Measurements from ENCODE around the gene MRPL36.

The MRPL36 gene

DNA sequence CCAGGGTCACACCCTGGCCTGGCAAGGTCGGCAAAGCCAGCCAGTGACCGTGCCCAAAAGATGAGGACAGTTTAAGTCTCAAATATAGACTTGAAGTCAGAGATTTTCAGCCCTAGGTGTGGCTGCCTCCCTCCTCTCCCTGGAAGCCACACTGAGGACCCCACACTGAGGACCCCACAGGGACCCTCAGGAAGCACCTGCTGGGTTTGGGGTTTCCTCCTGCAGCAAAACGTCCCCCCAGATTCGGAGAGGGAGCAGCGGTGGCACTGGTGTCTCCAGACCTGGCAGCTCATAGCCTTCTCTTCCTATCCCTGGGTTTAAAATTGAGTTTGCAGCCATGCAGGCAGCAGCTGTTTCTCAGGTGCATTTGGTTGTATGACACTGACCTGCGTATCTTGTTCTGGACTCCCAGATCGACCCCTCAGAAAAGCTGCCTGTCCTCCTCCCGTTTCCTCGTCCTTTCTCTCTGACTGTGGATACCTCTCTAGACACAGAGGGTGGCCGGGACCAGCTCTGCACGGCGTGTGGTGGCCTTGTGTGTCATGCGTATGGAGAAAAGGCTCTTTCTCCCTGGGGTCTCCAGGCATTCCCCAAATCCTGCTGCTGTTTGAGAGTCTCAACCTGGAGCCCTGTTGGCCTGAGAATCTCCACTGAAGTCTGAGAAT lies 36.6 kb downstream of the MRPL36 start:
- DNase-seq, result no peak

DNA sequence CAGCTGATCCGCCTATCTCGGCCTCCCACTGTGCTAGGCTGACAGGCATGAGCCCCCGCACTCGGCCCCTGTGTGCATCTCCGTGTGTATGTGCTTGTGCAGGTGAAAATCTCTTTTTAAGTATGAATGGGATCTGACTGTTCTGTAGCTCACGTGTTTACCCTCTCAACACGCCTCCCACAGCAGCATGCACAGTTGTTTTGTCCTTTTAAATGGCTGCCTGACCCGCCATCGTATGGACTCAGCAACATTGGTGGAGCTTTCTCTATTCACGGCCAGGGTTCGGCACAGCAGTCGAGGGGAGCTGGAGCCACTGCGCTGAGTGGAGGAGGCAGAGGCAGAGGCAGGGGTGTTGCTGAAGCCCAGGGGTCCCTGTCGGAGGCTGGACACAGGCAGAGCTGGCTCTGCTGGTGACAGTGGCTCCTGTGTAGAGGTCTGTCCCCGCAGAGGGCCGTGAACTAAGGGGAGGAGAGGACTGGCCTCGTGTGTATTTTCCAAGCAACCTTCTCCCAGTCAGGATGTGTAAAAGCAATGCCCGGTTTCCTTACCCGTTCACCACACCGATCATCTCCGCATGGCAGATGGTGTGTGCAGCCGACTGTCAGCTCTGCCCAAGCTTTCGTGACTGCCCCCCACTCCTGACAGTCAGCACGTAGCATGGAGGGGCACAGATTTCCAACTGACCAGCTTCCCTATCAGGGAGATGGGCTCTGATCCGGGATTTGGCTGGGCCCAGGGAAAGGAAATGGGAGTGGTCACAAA lies 37.3 kb downstream of the MRPL36 start:
- DNase-seq, result no peak

DNA sequence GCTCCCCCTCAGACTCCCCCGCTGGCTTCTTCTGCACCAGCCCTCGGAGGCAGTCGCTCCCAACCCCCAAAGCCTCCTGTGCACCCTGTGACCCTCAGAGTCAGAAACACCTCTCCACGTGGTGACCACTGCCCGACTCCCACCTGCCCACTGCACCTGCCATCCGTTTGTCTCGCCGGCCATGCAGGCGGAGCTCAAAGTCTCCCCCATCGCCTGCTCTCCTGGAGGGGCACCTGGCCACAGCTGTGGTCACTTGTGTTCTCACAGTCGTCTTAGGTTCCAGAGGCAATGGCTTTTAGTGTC lies 38.2 kb downstream of the MRPL36 start:
- DNase-seq, result no peak

DNA sequence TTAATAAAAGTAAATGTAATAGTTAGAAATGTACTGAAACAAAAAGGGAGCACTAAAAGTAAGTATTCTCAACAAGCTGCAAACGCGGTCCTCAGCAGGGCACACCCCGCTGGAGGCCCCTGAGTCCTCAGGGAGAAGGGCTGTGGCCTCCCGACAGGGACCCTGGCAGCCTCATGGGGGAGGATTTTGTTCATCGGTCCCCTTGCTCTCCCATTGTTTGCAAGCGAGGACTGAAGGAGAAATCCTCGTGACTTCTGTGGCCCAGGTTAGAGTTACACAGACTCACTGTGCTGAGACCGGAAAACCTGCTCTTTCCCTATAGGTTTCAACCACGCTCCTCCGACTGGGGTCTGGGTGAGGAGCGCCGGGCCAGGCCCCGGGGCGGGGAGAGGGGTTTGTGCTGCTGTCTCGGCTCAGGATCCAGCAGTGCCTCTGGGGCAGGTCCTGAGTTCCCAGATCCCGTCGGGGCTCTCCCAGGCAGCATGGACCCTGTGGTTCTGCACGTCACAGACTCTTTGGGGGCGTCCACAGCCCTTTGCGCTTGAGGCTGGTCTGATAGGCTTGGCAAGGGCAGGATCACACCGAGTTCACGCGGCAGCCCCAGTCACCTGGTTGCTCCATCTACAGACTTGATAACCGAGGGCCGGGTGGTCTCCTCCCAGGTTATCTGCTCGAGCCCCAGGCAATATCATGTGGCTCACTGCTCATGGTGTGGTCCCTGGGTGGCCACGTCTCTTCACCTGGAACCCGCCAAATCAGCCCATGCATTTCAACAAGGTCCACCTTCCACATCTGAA lies 38.8 kb downstream of the MRPL36 start:
- no peak for DNase-seq

DNA sequence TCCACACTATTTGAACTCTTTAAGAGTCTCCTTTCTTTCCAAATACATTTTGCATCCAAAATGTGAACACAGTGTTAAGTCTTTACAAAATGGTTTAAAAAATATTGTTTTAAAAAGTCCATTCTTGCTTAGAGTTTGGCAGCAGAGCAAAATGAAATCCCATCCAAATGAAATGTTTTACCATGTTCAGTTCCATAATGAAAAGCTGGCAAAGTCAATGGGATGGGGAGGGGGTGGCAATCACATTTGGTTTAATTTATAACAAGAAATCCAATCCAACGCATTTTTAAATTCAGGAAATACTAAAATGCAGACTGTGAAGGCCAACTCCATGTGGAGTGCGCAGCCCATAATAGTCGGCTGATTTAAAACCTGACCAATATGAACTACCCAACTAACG lies 39.4 kb downstream of the MRPL36 start:
- no peak for DNase-seq

DNA sequence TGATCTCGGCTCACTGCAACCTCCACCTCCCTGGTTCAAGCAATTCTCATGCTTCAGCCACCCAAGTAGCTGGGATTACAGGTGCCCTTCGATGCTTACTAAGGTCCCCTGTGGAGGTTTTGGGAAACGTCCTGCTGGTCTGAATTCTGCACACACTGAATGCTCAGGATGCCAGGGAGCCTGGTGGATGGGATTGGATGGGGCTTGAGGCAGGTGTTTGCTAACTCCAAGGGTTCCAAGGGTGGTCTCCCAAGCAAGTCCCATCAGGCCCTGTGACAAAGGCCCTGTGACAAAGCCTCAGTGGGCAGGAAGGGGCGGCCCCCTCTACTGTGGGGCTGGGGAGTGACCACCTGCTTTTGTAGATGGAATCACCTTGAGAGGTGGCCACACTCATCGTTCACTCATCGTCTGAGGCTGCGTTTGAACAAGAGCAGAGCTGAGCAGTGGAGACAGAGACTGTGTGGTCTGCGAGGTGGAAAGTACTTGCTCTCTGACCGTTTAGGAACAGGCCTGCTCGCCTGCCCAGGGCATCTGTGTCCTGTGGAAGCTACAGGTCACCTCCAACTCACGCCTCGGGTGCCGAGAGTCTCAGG lies 40.2 kb downstream of the MRPL36 start:
- no peak for DNase-seq

- DNase-seq, result no peak
These were observed 41.1 kb downstream of the MRPL36 start for GRCh38 chr5:1758574-1758973.

DNA sequence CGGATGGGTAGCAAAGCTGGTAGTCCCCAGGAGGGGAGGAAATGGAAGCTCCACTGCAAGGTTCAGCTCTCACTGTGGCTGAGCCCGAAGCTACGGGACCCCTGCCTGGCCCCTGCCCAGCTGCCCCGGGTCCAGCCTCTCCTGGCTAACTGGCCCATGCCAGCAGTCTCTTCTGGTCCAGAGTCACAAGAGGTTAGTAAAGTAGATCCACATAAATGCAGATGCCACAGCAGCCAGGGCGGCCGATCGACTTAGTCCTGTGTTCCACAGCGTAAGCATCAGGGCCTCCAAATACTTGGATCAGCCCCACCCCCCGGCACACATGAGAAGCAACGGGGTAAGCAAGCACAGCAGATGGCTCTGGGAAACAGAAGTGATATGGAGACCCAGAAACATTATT lies 42.1 kb downstream of the MRPL36 start:
- no peak for DNase-seq

- DNase-seq, result no peak
These were observed 43.2 kb downstream of the MRPL36 start for GRCh38 chr5:1756481-1756880.

DNA sequence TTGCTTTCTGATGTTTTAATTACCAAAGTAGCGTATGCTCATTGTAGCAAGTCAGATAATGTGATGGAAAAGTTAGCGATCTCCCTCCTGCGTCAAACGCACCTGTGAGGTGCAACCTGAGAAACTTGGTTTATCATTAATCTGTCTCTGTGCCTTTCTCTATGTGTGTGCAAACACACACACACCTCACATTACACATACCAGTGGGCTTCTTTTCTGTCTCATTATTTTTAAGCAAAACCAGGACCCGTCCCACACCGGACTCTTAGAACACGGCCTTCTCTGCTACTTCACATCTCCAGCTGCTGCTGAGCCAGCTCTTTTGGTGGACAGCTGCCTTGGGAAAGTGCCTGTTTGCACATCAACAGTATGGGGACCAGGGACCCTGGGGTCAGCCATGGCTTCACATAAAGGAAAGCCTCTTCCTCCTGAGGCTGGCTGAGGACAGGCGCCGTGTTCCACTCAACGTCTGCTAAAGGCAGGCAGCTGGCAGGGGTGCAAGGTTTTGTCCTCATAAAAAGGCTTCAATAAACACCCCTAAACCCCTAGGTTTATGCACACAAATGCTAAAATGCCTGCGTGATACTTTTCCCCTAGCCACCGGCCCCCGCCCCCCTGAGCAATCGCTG lies 44.2 kb downstream of the MRPL36 start:
- DNase-seq, result no peak

- DNase-seq, result no peak
These were observed 45.0 kb downstream of the MRPL36 start for GRCh38 chr5:1754531-1755220.

GRCh38 chr5:1753490-1753889 lies 46.1 kb downstream of the MRPL36 start:
- DNase-seq, result no peak

DNA sequence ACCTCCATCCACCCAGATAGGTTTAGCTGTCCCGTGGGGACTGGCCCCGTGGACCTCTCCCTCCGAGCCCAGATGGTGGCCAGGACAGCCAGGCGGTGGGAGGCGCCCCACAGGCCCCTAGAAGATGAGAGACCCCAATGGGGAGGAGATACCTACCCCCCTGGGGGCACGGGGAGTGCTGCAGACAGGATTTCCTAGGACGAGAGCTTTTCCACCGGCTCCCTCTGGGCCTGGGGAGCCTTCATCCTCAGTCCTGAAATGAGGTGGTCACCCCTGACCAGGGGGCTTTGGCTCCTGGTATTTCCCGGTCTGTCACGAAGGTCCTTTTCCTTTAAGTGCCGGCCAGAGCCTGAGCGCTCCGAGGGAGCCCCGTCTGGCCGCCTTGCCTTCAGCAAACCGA lies 46.8 kb downstream of the MRPL36 start:
- DNase-seq, result no peak

GRCh38 chr5:1751864-1752822 lies 47.5 kb downstream of the MRPL36 start:
- no peak for DNase-seq

- DNase-seq, result no peak
These were observed 48.4 kb downstream of the MRPL36 start for GRCh38 chr5:1751026-1751863.

DNA sequence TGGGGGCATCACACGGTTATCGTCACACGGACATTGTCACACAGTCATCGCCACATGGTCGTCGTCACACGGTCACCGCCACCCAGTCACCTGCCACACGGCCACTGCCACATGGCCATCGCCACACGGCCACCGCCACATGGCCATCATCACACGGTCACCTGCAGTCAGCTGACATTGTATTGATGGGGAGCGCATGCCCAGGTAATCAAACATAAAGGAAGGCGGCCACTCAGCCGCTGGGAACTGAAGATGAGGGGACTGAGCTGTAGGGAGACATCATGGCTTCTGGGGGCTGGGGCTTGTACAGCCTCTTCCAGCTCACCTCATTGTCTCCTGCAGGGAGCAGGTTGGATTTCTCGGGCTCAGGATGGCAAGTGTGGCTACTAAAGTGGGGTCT lies 49.2 kb downstream of the MRPL36 start:
- DNase-seq, result no peak

DNA sequence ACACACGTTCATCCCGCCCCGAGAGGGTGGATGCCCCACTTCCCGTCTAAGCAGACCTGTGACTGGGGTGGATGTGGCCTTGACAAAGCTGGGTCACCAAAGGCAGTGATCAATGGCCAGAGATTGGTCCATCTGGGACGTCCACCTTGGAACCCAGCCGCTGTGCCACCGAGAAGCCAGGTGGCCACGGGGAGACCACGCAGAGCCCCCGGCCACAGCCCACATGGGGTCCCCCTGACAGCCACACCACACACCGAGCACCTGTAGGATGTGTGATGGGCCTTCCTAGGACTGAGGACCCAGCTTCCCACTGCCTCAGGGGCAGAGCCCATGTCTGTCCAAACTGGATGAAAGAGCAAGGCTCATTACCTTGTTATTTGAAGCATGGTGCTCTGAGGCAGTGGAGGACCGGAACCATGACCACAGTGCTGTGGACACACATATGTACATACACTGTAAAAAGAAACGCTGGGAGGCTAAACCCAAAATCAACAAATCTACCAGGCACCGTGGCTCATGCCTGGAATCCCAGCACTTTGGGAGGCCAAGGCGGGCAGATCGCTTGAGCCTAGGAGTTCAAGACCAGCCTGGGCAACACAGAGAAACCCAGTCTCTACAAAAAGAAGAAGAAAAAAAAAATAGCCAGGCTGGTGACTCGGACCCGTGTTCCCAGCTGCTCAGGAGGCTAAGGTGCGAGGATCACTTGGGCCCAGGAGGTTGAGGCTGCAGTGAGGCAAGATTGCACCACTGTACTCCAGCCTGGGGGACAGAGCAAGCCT lies 50.1 kb downstream of the MRPL36 start:
- no peak for DNase-seq

GRCh38 chr5:1748845-1749244 lies 50.8 kb downstream of the MRPL36 start:
- no peak for DNase-seq

All from CD4-positive, alpha-beta T cell treated with Interferon alpha-2 for 1 hour (primary cell).